GM23248 (cell line): ENCODE results near the gene SLC6A9. TPM values are rescaled to one million over a fixed set of nuclear protein-coding genes. Genes with fewer than 3 reads are reported as not detected.

Experiments
- DNase-seq: peaks from one replicate; pipeline ENCODE4 v3.0.0-alpha.2; 2015
- H2AFZ ChIP-seq: fragments of 200-600 bp; sonication (generic); 2 replicates; pipeline ENCODE4 v1.6.1; 2016; ENCODE audit warnings: antibody characterized with exemption
- H3F3A ChIP-seq: fragments of 200-600 bp; sonication (generic); 2 replicates; pipeline ENCODE4 v1.6.1; 2016; ENCODE audit warnings: mild to moderate bottlenecking, antibody characterized with exemption, mixed run types; ENCODE audit not compliant: insufficient read depth
- H3K27ac ChIP-seq: fragments of 200-600 bp; sonication (generic); 2 replicates; pipeline ENCODE4 v1.5.1; 2016; ENCODE audit warnings: mild to moderate bottlenecking
- H3K27me3 ChIP-seq: fragments of 200-600 bp; sonication (generic); replicated peaks from 2 replicates; pipeline ENCODE4 v1.6.1; 2016; ENCODE audit warnings: mild to moderate bottlenecking; ENCODE audit not compliant: insufficient read depth
- H3K36me3 ChIP-seq: fragments of 200-600 bp; sonication (generic); 2 replicates; pipeline ENCODE4 v1.6.1; 2016; ENCODE audit warnings: low read depth, mild to moderate bottlenecking
- H3K4me1 ChIP-seq: fragments of 200-600 bp; sonication (generic); 2 replicates; pipeline ENCODE4 v1.6.1; 2016; ENCODE audit warnings: mild to moderate bottlenecking; ENCODE audit not compliant: insufficient read depth
- H3K4me2 ChIP-seq: fragments of 200-600 bp; sonication (generic); one replicate; pipeline ENCODE4 v1.6.1; 2016; ENCODE audit warnings: mild to moderate bottlenecking; ENCODE audit not compliant: unreplicated experiment
- H3K4me3 ChIP-seq: fragments of 200-600 bp; sonication (generic); 2 replicates; pipeline ENCODE4 v1.5.1; 2016; ENCODE audit warnings: mild to moderate bottlenecking
- H3K79me2 ChIP-seq: fragments of 200-600 bp; sonication (generic); 2 replicates; pipeline ENCODE4 v1.6.1; 2016; ENCODE audit warnings: mild to moderate bottlenecking; ENCODE audit not compliant: insufficient read depth
- H3K9ac ChIP-seq: fragments of 200-600 bp; sonication (generic); 2 replicates; pipeline ENCODE4 v1.6.1; 2016; ENCODE audit warnings: mild to moderate bottlenecking
- H3K9me2 ChIP-seq: fragments of 200-600 bp; sonication (generic); 2 replicates; pipeline ENCODE4 v1.6.1; 2016; ENCODE audit warnings: mixed run types, mild to moderate bottlenecking, moderate library complexity; ENCODE audit not compliant: insufficient read depth
- H3K9me3 ChIP-seq: fragments of 200-600 bp; sonication (generic); one replicate; pipeline ENCODE4 v1.6.1; 2017; ENCODE audit warnings: low read depth
- H4K20me1 ChIP-seq: fragments of 200-600 bp; sonication (generic); 2 replicates; pipeline ENCODE4 v1.6.0; 2016; ENCODE audit not compliant: insufficient read depth
- EZH2 ChIP-seq: fragments of 200-600 bp; sonication (generic); IDR thresholded peaks from 2 replicates; pipeline ENCODE4 v1.6.1; 2018; ENCODE audit warnings: antibody characterized with exemption, mild to moderate bottlenecking; ENCODE audit not compliant: insufficient read depth, poor library complexity, severe bottlenecking
- EZH2phosphoT487 ChIP-seq: fragments of 200-600 bp; sonication (generic); IDR thresholded peaks from 2 replicates; pipeline ENCODE4 v1.6.1; 2018; ENCODE audit warnings: antibody characterized with exemption, moderate library complexity, mild to moderate bottlenecking, low read depth; ENCODE audit not compliant: insufficient read depth
- WGBS, 2 experiments: methylation state at CpG; one replicate each; pipeline ENCODE4 v1.1.6; 2015 to 2017; ENCODE audit warnings: low lambda C conversion rate in 2 of 2, low coverage in 1 of 2; ENCODE audit errors: missing lambda C conversion rate in 2 of 2; 5-methylcytosine and 5-hydroxymethylcytosine counted together
- in situ Hi-C: fragments of 300-500 bp; cut with MboI; formaldehyde crosslinking; loops from 2 replicates; pipeline ENCODE4 v1.15.0; 2020
- polyA plus RNA-seq: library from polyadenylated mRNA; unstranded; fragments of >200 nt; fragmentation: Nextera tagmentation; extraction: Ambion mirVana; gene quantifications from 2 replicates; pipeline ENCODE4 v1.2.1, GENCODE V29; 2016
- total RNA-seq: library from RNA; depleted of rRNA; stranded (reverse); fragments of >200 nt; shearing (Covaris generic); gene quantifications from 2 replicates; pipeline ENCODE4 v1.2.3, GENCODE V29; 2014

Gene SLC6A9
- total and polyA plus RNA-seq, 2 experiments from 2014 or later = 22.2 to 34.6 TPM

- Histone ChIP-seq H3K4me2 (no peak overlapping the region), H3K27me3 (no peaks in the 10 kb centered on the region), H3K4me1 (peaks cover 17% of the 10 kb centered on the region), H3K27ac (no peak overlapping the region), H2AFZ (no peak overlapping the region), H4K20me1 (no peaks in the 10 kb centered on the region), H3K4me3 (no peak overlapping the region), H3K79me2 (no peaks in the 10 kb centered on the region), H3K36me3 (no peaks in the 10 kb centered on the region), H3K9ac (no peak overlapping the region), H3F3A (peaks cover 12% of the 10 kb centered on the region), H3K9me2 (no peaks in the 10 kb centered on the region), H3K9me3 (no peaks in the 10 kb centered on the region)
- no peak for TF ChIP-seq EZH2phosphoT487
- no peak for TF ChIP-seq EZH2
- in situ Hi-C loops = no loop called here
- DNase-seq = no peak
- 95 to 96% methylated on average over 4 of the region's 4 CpGs for WGBS, 2 experiments
Measured at GRCh38 chr1:44034423-44034822, 3.2 kb upstream of the SLC6A9 start.

- no peak overlapping the region for H3K4me2 ChIP-seq
- TF ChIP-seq EZH2phosphoT487 = no peak
- H3K9me2 ChIP-seq = no peaks in the 10 kb centered on the region
- no peak overlapping the region for H3K9ac ChIP-seq
- H3K9me3 ChIP-seq = no peaks in the 10 kb centered on the region
- H3K36me3 ChIP-seq = no peaks in the 10 kb centered on the region
- H2AFZ ChIP-seq = no peak overlapping the region
- DNase-seq = no peak
- no peak overlapping the region for H3K27ac ChIP-seq
- peaks cover 5% of the 10 kb centered on the region for H3F3A ChIP-seq
- no peaks in the 10 kb centered on the region for H3K27me3 ChIP-seq
- in situ Hi-C loops = no loop called here
- H4K20me1 ChIP-seq = no peaks in the 10 kb centered on the region
- peaks cover 18% of the 10 kb centered on the region; the same call in 1 of the 2 replicates for H3K4me1 ChIP-seq
- H3K79me2 ChIP-seq = peaks cover 4% of the 10 kb centered on the region; the same call in 1 of the 2 replicates
- 62 to 64% methylated on average over 5 to 8 of the region's 8 CpGs for WGBS, 2 experiments
- no peak overlapping the region for H3K4me3 ChIP-seq
Measured at GRCh38 chr1:44033756-44034155, 2.5 kb upstream of the SLC6A9 start.

GRCh38 chr1:44033041-44033575, 1.8 kb upstream of the SLC6A9 start:
- Histone ChIP-seq H3K9me2 (no peaks in the 10 kb centered on the region), H3K9ac (no peak overlapping the region), H3K4me2 (no peak overlapping the region), H3K27ac (no peak overlapping the region), H3K4me3 (no peak overlapping the region), H3K9me3 (no peaks in the 10 kb centered on the region), H4K20me1 (no peaks in the 10 kb centered on the region), H3F3A (no peaks in the 10 kb centered on the region; the same call in 1 of the 2 replicates), H3K79me2 (peaks cover 11% of the 10 kb centered on the region), H3K4me1 (peaks cover 18% of the 10 kb centered on the region; the same call in 1 of the 2 replicates), H3K27me3 (no peaks in the 10 kb centered on the region), H2AFZ (no peak overlapping the region), H3K36me3 (no peaks in the 10 kb centered on the region)
- TF ChIP-seq EZH2 (no peak), EZH2phosphoT487 (no peak)
- WGBS, 2 experiments = 85 to 87% methylated on average over 8 of the region's 8 CpGs
- in situ Hi-C loops = no loop called here
- no peak for DNase-seq

GRCh38 chr1:44032170-44032790, 1.0 kb upstream of the SLC6A9 start:
- no peaks in the 10 kb centered on the region for H3K36me3 ChIP-seq
- in situ Hi-C loops = no loop called here
- no peak overlapping the region for H3K4me3 ChIP-seq
- H2AFZ ChIP-seq = no peak overlapping the region
- H3K27me3 ChIP-seq = no peaks in the 10 kb centered on the region
- peaks cover 17% of the 10 kb centered on the region for H3K79me2 ChIP-seq
- H3K9me2 ChIP-seq = no peaks in the 10 kb centered on the region
- H3F3A ChIP-seq = no peaks in the 10 kb centered on the region; the same call in 1 of the 2 replicates
- no peak overlapping the region for H3K4me2 ChIP-seq
- 71 to 84% methylated on average over 6 of the region's 6 CpGs for WGBS, 2 experiments
- no peaks in the 10 kb centered on the region for H4K20me1 ChIP-seq
- H3K27ac ChIP-seq = no peak overlapping the region
- peaks cover 18% of the 10 kb centered on the region; the same call in 1 of the 2 replicates for H3K4me1 ChIP-seq
- H3K9me3 ChIP-seq = no peaks in the 10 kb centered on the region
- TF ChIP-seq EZH2phosphoT487 = no peak
- TF ChIP-seq EZH2 = no peak
- DNase-seq = no peak
- H3K9ac ChIP-seq = peak overlapping the region; percentile 81; the same call in 1 of the 2 replicates
